Amygdala (tissue), 56 donors: Measurements from ENCODE around the gene PLAC9.

Experiments
- DNase-seq, 56 donors: peaks; one replicate each; lab custom pipeline; 2025; lab: John Stamatoyannopoulos, UW

The PLAC9 gene

GRCh38 chr10:80177781-80178636 lies 45.5 kb downstream of the PLAC9 start:
- no peak for DNase-seq

DNA sequence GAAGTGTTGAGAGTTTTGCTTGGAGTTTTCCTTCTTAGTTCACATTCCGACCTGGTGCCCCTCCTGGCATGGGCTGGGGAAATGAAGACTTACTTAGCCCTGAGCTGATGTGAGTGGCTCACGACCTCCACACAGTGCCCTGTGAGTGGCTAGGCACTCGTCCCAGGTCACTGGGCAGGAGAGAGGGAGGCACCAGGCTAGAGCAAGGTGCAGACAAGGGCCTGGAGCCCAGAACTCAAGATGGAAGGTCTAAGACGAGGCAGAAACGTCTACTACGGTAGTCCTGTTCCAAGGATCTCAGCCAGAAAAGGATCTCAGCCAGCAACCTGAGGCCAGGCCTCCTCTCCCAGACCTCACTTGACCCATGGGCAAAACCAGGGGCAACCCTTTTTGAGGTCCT lies 50.5 kb downstream of the PLAC9 start:
- no peak for DNase-seq

DNA sequence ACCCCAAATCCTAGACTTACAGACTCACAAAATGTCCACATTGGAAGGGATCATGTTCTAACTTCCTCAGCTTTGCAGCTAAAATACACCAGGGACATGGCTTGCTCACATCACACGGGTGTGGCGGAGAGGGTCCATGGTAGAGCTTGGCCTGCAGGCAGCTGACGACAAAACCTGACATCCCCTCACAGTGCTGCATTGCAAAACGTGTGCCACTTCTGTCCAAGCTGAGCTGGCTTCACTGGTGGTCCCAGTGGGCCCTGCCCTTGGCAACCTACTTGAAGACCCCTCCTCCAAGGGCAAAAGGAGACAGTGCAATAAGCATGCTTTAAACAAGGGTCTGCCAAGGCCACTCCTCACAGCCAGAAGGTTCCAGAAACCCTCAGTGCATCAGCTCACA lies 50.9 kb downstream of the PLAC9 start:
- DNase-seq, result no peak

DNA sequence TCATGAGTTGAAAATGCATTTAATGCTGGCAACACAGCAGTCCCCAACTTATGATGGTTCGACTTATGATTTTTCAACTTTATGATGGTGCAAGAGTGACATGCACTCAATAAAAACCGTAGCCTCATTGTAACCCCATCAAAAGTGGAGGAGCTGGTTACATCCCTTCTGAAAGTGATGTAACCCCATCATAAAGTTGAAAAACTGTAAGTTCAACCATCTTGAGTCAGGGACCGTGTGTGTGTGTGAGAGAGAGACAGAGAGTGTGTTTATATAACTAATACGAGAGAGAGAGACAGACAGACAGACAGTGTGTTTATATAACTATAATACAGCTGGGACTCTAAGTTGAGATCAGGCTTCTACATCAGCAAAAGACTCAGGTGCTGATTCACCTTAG lies 51.8 kb downstream of the PLAC9 start:
- no peak for DNase-seq

GRCh38 chr10:80185578-80186299 lies 53.2 kb downstream of the PLAC9 start:
- DNase-seq, result no peak

- no peak for DNase-seq
Measured at GRCh38 chr10:80186364-80187012, 54.0 kb downstream of the PLAC9 start.

GRCh38 chr10:80187060-80187459 lies 54.5 kb downstream of the PLAC9 start:
- no peak for DNase-seq

- DNase-seq, result peak in 1 of 56 donors; percentile 30
Measured at GRCh38 chr10:80187465-80188409, 55.2 kb downstream of the PLAC9 start.

GRCh38 chr10:80188713-80189112 lies 56.2 kb downstream of the PLAC9 start:
- no peak for DNase-seq

GRCh38 chr10:80191589-80192270 lies 59.2 kb downstream of the PLAC9 start:
- DNase-seq, result no peak

DNA sequence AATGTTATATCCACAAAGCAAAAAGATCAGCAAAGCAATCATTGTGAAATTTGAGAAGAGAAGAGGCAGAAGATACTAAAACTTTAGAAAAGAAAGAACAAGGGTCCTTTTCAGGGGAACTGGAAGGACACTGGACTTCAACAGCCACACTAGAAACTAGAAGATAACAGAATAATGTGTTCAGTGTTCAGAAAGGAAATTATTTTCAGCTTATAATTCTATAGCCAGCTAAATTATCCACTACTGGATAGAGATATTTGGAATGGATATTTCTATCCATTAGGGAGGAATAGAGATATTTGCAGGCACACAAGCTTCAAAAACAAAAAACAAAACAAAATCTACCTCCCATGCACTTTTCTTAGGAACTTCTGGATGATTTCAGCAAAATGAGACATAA lies 60.0 kb downstream of the PLAC9 start:
- DNase-seq, result no peak

DNA sequence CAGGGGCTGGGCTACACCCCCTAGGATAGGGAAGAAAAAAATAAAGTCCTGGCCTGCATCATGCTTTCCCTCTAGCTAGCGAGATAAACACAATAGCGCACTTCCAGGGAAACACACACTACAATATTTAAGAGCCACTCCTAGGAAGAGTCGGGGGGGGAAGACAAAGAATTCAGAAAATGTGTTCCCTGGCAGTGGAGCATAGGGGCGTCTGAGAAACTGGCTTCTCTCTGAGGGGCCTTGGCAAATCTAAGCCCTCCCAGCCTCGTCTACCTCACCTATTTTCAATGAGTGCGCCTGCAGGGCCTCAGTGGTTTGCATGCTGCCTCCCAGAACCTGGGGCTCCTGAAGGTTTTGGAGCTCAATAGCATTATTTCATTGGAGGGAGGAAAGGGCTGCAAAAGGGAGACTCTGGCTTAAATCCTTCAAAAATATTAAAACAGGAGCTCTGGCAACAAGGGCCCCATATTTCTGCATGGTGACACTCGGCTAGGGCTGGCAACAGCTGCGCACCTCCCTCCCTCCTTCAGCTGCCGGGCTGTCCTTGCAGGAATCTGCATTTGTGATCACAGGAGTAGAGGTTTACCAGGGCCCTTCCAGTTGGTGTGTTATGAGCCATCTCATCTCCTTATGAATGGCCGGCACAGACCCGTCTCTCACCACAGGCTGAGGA lies 62.0 kb downstream of the PLAC9 start:
- DNase-seq, result no peak
